K562 (cell line): ENCODE data around the gene BCL2L15. TPM values are rescaled to one million over a fixed set of nuclear protein-coding genes. Genes with fewer than 3 reads are reported as not detected.

Experiments used
- CBFA2T3 ChIP-seq: fragments of 450-650 bp; IDR thresholded peaks from 2 replicates; pipeline ENCODE4 v1.6.1; 2017
- CBX2 ChIP-seq: fragments of 200-600 bp; sonication (generic); IDR thresholded peaks from one replicate; pipeline ENCODE4 v1.6.1; 2012; ENCODE audit warnings: mild to moderate bottlenecking, low read length, inconsistent platforms; ENCODE audit not compliant: insufficient read depth, poor library complexity, severe bottlenecking
- CSDE1 ChIP-seq, 2 experiments: fragments of 450-650 bp; IDR thresholded peaks; 2 replicates each; pipeline ENCODE4 v1.6.1; 2016; ENCODE audit warnings: mild to moderate bottlenecking in 1 of 2
- DIDO1 ChIP-seq: fragments of 450-650 bp; IDR thresholded peaks from 2 replicates; pipeline ENCODE4 v1.6.1; 2016; ENCODE audit warnings: low read depth, missing biosample characterization, missing genetic modification characterization
- EHMT2 ChIP-seq: fragments of 450-650 bp; IDR thresholded peaks from 2 replicates; pipeline ENCODE4 v1.6.1; 2018; ENCODE audit warnings: antibody characterized with exemption
- GTF2A2 ChIP-seq: IDR thresholded peaks from 2 replicates; pipeline ENCODE4 v1.6.1; 2016; ENCODE audit warnings: mild to moderate bottlenecking, missing genetic modification characterization, missing compliant biosample characterization
- HMGN3 ChIP-seq: IDR thresholded peaks from 2 replicates; pipeline ENCODE4 v1.6.1; 2011; ENCODE audit warnings: borderline replicate concordance, low read depth, mild to moderate bottlenecking, mixed read lengths, low read length; ENCODE audit not compliant: insufficient read length; ENCODE audit errors: extremely low read depth
- NFXL1 ChIP-seq: fragments of 450-650 bp; formaldehyde crosslinking; IDR thresholded peaks from 2 replicates; pipeline ENCODE4 v1.4.0; 2021; ENCODE audit warnings: mild to moderate bottlenecking
- POLR2A ChIP-seq: fragments of 450-650 bp; conservative IDR thresholded peaks from 2 replicates; pipeline ENCODE4 v1.6.1; 2016
- RBBP5 ChIP-seq: fragments of 200-600 bp; sonication (generic); IDR thresholded peaks from 2 replicates; pipeline ENCODE4 v1.6.1; 2012; ENCODE audit warnings: borderline replicate concordance, mild to moderate bottlenecking, low read length, control low read depth, inconsistent platforms; ENCODE audit not compliant: insufficient read depth, poor library complexity, severe bottlenecking
- ZBTB34 ChIP-seq: fragments of 250-450 bp; sonication (Bioruptor Pico); IDR thresholded peaks from 2 replicates; pipeline ENCODE4 v1.8.0; 2021; ENCODE audit warnings: mild to moderate bottlenecking, moderate library complexity
- ZNF146 ChIP-seq: IDR thresholded peaks from one replicate; pipeline ENCODE4 v1.6.1; 2018; ENCODE audit warnings: missing compliant biosample characterization; ENCODE audit not compliant: unreplicated experiment
- ZNF174 ChIP-seq: fragments of 250-450 bp; sonication (Bioruptor Pico); IDR thresholded peaks from 2 replicates; pipeline ENCODE4 v1.4.0; 2020; ENCODE audit warnings: mild to moderate bottlenecking
- ZNF239 ChIP-seq: fragments of 250-450 bp; sonication (Bioruptor Pico); IDR thresholded peaks from 2 replicates; pipeline ENCODE4 v1.4.0; 2020; ENCODE audit warnings: mild to moderate bottlenecking
- ZNF253 ChIP-seq: fragments of 250-450 bp; sonication (Bioruptor Pico); conservative IDR thresholded peaks from 2 replicates; pipeline ENCODE4 v1.6.1; 2021; ENCODE audit warnings: mild to moderate bottlenecking
- polyA plus RNA-seq, 8 experiments: library from polyadenylated mRNA; depleted of rRNA in 4 of 8; stranded (reverse) in 5 of 8; unstranded in 3 of 8; fragments of >200 nt; fragmentation: Nextera tagmentation in 2 of 8; fragmentation: Illumina TruSeq in 1 of 8; extraction: Ambion mirVana in 2 of 8; extraction: Trizol in 1 of 8; gene quantifications; 2 replicates each; pipeline versions ENCODE4 v1.2.1 to v1.2.3, GENCODE V29; 2011 to 2014; ENCODE audit warnings: inconsistent platforms in 1 of 8, missing spikeins in 1 of 8
- total RNA-seq, 7 experiments: library from RNA; depleted of rRNA in 6 of 7; stranded (reverse); fragments of >200 nt in 6 of 7; fragmentation: Illumina TruSeq in 2 of 7; extraction: Trizol in 2 of 7; gene quantifications; 2 replicates each; pipeline versions ENCODE4 v1.2.1 to v1.2.3, GENCODE V29; 2011 to 2021; ENCODE audit warnings: low replicate concordance in 1 of 7
- TF ChIP-seq, protein P1 (sequence below): fragments of 250-450 bp; sonication (Bioruptor Pico); IDR thresholded peaks from 2 replicates; pipeline ENCODE4 v1.8.0; 2022; ENCODE audit warnings: inconsistent platforms, mild to moderate bottlenecking, moderate library complexity, borderline replicate concordance
- TF ChIP-seq, protein P2 (sequence below): fragments of 250-450 bp; sonication (Bioruptor Pico); IDR thresholded peaks from 2 replicates; pipeline ENCODE4 v1.8.0; 2022; ENCODE audit warnings: inconsistent platforms
- TF ChIP-seq, protein P3 (sequence below): fragments of 450-650 bp; formaldehyde crosslinking; IDR thresholded peaks from 2 replicates; pipeline ENCODE4 v1.4.0; 2020; ENCODE audit warnings: mild to moderate bottlenecking, moderate library complexity

The BCL2L15 gene
- total and polyA plus RNA-seq, 9 of the 15 experiments (the other 6 are each of a cell fraction or from before 2014, with no cell fraction given), result 0.06 to 0.42 (median 0.28) TPM; not detected in 1

DNA sequence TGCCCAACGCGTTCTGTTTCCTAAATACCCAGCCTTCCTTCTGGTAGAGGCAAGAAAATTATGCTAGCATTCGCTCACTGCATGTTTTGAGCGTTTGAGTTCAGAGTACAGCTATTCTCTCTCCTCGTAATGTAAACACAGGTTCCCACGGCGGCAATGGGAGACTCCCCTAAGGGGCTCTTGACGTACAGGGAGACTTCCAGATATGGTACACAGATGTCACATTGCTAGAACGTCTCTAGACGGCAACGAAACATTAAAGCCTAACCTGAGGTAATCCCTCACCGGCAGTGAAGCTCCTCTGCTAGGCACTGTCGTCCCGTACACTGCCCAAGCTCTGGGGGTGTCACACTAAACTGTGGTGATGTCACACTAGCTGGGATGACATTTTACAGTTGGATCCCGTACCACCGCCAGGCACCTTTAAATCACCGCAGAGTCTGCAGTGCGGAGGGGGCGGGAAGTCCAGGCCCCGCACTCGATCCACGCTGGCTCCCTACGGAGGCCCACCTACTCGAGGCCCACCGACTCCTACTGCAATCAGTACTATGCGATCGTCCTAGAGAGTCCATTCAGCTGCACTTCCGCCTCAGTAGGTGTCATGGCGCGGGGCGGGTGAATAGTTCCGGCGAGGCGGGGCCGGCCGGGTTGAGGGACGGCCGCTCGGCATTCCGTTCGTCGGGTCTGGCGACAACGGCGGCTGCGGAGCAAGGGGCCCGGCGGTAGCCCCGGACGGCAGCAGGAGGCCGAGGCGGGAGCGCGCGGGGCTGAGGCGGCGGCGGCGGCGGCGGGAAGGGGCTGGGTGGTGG lies 41.8 kb upstream of the BCL2L15 start, which contains the start of gene HIPK1 (continued):
- TF ChIP-seq, protein P1, sequence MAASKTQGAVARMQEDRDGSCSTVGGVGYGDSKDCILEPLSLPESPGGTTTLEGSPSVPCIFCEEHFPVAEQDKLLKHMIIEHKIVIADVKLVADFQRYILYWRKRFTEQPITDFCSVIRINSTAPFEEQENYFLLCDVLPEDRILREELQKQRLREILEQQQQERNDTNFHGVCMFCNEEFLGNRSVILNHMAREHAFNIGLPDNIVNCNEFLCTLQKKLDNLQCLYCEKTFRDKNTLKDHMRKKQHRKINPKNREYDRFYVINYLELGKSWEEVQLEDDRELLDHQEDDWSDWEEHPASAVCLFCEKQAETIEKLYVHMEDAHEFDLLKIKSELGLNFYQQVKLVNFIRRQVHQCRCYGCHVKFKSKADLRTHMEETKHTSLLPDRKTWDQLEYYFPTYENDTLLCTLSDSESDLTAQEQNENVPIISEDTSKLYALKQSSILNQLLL (CRISPR knock-in tag), result no peak
- TF ChIP-seq POLR2A (peak; percentile 85), ZNF146 (no peak), ZNF239 (CRISPR knock-in tag) (no peak; the same call in 1 of the 2 replicates), CSDE1 (IDR thresholded peaks at IDR 0.05) (peak in 1 of 2 experiments; percentile 81; a peak in 2 of 4 replicates), ZNF253 (CRISPR knock-in tag) (no peak), ZNF174 (no peak), DIDO1 (tag) (peak; percentile 80; the same call in 1 of the 2 replicates), ZBTB34 (no peak), RBBP5 (peak; percentile 67), GTF2A2 (tag) (no peak), CBFA2T3 (0 out of 2 replicates have a peak, but pooled peaks have one; percentile 21), HMGN3 (peak; percentile 83), NFXL1 (CRISPR knock-in tag) (no peak), EHMT2 (no peak), CBX2 (no peak)
- TF ChIP-seq, protein P2, sequence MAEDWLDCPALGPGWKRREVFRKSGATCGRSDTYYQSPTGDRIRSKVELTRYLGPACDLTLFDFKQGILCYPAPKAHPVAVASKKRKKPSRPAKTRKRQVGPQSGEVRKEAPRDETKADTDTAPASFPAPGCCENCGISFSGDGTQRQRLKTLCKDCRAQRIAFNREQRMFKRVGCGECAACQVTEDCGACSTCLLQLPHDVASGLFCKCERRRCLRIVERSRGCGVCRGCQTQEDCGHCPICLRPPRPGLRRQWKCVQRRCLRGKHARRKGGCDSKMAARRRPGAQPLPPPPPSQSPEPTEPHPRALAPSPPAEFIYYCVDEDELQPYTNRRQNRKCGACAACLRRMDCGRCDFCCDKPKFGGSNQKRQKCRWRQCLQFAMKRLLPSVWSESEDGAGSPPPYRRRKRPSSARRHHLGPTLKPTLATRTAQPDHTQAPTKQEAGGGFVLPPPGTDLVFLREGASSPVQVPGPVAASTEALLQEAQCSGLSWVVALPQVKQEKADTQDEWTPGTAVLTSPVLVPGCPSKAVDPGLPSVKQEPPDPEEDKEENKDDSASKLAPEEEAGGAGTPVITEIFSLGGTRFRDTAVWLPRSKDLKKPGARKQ (CRISPR knock-in tag), result no peak
- TF ChIP-seq, protein P3, sequence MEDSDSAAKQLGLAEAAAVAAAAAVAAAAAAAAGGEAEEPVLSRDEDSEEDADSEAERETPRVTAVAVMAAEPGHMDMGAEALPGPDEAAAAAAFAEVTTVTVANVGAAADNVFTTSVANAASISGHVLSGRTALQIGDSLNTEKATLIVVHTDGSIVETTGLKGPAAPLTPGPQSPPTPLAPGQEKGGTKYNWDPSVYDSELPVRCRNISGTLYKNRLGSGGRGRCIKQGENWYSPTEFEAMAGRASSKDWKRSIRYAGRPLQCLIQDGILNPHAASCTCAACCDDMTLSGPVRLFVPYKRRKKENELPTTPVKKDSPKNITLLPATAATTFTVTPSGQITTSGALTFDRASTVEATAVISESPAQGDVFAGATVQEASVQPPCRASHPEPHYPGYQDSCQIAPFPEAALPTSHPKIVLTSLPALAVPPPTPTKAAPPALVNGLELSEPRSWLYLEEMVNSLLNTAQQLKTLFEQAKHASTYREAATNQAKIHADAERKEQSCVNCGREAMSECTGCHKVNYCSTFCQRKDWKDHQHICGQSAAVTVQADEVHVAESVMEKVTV (CRISPR knock-in tag), result no peak
